H1 (cell line): ENCODE data around the gene GALNT17. TPM values are rescaled to one million over a fixed set of nuclear protein-coding genes. Genes with fewer than 3 reads are reported as not detected.
A peak's percentile ranks its signal among the peaks of the same experiment; 100 is the strongest.

Source experiments
- TCF12 ChIP-seq: IDR thresholded peaks from 2 replicates; pipeline ENCODE4 v1.6.1; 2011; ENCODE audit warnings: low read depth, mild to moderate bottlenecking, low read length
- polyA plus RNA-seq, 7 experiments: library from polyadenylated mRNA; depleted of rRNA in 3 of 7; stranded (reverse) in 5 of 7; unstranded in 2 of 7; fragments of >200 nt in 5 of 7; fragments of 200-250 nt in 2 of 7; gene quantifications; 1 replicate in 5 of 7; 2 replicates in 1 of 7; 4 replicates in 1 of 7; pipeline versions ENCODE4 v1.2.1 to v1.2.3, GENCODE V29; 2011 to 2013; ENCODE audit warnings: missing spikeins in 2 of 7, mixed read lengths in 2 of 7
- total RNA-seq: library from RNA; stranded (reverse); fragmentation: NEBNext Ultra II Directional; extraction: Animal tissue kit (Norgen Biotek cat#: 25700); gene quantifications from 2 replicates; pipeline ENCODE4 v1.2.1, GENCODE V29; 2021
- TF ChIP-seq, protein P1 (sequence below): fragments of 300-600 bp; sonication (generic); IDR thresholded peaks from 2 replicates; pipeline ENCODE4 v1.7.1; 2012; ENCODE audit warnings: low read length, moderate library complexity, mild to moderate bottlenecking, inconsistent platforms; ENCODE audit not compliant: insufficient replicate concordance
- TF ChIP-seq, protein P2 (sequence below): IDR thresholded peaks from 2 replicates; pipeline ENCODE4 v1.6.1; 2012; ENCODE audit warnings: low read length, inconsistent platforms

Gene GALNT17
- total and polyA plus RNA-seq, 2 of the 8 experiments (the other 6 are each of a cell fraction or from before 2014, with no cell fraction given), result 37.7 to 47.0 TPM

DNA sequence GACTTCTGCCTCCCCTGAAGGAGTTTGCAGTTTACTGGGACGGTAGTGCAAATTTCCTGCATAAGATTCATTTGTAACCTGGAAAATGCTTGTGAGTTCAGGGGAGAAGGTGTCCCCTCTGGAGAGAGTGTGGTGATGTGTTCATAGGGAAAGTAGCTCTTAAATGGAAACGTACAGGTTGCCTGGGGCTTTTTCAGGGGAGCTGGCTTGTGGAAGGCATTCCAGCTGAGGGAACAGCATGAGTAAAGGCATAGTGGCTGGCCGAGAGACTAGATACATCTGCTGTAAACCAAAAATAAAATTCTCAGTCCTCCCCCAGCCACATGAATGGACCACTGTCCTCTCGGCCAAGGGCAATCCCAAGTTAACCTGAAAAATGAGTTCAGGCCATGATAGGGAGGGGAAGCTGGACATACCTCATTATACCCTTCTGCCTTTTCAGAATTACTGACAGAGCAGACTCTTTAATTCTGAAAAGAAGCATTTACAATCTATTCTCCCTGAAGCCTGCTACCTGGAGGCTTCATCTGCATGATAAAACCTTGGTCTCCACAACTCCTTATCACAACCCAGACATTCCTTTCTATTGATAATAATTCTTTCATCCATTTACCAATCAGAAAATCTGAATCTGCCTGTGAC is 123.7 kb downstream of the GALNT17 start (continued):
- TF ChIP-seq, protein P1, sequence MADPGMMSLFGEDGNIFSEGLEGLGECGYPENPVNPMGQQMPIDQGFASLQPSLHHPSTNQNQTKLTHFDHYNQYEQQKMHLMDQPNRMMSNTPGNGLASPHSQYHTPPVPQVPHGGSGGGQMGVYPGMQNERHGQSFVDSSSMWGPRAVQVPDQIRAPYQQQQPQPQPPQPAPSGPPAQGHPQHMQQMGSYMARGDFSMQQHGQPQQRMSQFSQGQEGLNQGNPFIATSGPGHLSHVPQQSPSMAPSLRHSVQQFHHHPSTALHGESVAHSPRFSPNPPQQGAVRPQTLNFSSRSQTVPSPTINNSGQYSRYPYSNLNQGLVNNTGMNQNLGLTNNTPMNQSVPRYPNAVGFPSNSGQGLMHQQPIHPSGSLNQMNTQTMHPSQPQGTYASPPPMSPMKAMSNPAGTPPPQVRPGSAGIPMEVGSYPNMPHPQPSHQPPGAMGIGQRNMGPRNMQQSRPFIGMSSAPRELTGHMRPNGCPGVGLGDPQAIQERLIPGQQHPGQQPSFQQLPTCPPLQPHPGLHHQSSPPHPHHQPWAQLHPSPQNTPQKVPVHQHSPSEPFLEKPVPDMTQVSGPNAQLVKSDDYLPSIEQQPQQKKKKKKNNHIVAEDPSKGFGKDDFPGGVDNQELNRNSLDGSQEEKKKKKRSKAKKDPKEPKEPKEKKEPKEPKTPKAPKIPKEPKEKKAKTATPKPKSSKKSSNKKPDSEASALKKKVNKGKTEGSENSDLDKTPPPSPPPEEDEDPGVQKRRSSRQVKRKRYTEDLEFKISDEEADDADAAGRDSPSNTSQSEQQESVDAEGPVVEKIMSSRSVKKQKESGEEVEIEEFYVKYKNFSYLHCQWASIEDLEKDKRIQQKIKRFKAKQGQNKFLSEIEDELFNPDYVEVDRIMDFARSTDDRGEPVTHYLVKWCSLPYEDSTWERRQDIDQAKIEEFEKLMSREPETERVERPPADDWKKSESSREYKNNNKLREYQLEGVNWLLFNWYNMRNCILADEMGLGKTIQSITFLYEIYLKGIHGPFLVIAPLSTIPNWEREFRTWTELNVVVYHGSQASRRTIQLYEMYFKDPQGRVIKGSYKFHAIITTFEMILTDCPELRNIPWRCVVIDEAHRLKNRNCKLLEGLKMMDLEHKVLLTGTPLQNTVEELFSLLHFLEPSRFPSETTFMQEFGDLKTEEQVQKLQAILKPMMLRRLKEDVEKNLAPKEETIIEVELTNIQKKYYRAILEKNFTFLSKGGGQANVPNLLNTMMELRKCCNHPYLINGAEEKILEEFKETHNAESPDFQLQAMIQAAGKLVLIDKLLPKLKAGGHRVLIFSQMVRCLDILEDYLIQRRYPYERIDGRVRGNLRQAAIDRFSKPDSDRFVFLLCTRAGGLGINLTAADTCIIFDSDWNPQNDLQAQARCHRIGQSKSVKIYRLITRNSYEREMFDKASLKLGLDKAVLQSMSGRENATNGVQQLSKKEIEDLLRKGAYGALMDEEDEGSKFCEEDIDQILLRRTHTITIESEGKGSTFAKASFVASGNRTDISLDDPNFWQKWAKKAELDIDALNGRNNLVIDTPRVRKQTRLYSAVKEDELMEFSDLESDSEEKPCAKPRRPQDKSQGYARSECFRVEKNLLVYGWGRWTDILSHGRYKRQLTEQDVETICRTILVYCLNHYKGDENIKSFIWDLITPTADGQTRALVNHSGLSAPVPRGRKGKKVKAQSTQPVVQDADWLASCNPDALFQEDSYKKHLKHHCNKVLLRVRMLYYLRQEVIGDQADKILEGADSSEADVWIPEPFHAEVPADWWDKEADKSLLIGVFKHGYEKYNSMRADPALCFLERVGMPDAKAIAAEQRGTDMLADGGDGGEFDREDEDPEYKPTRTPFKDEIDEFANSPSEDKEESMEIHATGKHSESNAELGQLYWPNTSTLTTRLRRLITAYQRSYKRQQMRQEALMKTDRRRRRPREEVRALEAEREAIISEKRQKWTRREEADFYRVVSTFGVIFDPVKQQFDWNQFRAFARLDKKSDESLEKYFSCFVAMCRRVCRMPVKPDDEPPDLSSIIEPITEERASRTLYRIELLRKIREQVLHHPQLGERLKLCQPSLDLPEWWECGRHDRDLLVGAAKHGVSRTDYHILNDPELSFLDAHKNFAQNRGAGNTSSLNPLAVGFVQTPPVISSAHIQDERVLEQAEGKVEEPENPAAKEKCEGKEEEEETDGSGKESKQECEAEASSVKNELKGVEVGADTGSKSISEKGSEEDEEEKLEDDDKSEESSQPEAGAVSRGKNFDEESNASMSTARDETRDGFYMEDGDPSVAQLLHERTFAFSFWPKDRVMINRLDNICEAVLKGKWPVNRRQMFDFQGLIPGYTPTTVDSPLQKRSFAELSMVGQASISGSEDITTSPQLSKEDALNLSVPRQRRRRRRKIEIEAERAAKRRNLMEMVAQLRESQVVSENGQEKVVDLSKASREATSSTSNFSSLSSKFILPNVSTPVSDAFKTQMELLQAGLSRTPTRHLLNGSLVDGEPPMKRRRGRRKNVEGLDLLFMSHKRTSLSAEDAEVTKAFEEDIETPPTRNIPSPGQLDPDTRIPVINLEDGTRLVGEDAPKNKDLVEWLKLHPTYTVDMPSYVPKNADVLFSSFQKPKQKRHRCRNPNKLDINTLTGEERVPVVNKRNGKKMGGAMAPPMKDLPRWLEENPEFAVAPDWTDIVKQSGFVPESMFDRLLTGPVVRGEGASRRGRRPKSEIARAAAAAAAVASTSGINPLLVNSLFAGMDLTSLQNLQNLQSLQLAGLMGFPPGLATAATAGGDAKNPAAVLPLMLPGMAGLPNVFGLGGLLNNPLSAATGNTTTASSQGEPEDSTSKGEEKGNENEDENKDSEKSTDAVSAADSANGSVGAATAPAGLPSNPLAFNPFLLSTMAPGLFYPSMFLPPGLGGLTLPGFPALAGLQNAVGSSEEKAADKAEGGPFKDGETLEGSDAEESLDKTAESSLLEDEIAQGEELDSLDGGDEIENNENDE, result peak; percentile 36
- TF ChIP-seq, protein P2, sequence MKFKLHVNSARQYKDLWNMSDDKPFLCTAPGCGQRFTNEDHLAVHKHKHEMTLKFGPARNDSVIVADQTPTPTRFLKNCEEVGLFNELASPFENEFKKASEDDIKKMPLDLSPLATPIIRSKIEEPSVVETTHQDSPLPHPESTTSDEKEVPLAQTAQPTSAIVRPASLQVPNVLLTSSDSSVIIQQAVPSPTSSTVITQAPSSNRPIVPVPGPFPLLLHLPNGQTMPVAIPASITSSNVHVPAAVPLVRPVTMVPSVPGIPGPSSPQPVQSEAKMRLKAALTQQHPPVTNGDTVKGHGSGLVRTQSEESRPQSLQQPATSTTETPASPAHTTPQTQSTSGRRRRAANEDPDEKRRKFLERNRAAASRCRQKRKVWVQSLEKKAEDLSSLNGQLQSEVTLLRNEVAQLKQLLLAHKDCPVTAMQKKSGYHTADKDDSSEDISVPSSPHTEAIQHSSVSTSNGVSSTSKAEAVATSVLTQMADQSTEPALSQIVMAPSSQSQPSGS, result 0 out of 2 replicates have a peak, but pooled peaks have one; percentile 9
- TF ChIP-seq TCF12, result no peak
